NCI-H2107 treated with DMSO at 0.1 percent for 48 hours (cell line): ENCODE results near the gene SERPINA1.
"Not testable (repeated sequence)": the region's sequence is repeated elsewhere in the genome, so short reads cannot be mapped to it uniquely, and the experiment has no call there.

Experiments
- DNase-seq: peaks from one replicate; lab custom pipeline; 2025; ENCODE audit not compliant: unreplicated experiment; lab: John Stamatoyannopoulos, UW

Gene SERPINA1

DNA sequence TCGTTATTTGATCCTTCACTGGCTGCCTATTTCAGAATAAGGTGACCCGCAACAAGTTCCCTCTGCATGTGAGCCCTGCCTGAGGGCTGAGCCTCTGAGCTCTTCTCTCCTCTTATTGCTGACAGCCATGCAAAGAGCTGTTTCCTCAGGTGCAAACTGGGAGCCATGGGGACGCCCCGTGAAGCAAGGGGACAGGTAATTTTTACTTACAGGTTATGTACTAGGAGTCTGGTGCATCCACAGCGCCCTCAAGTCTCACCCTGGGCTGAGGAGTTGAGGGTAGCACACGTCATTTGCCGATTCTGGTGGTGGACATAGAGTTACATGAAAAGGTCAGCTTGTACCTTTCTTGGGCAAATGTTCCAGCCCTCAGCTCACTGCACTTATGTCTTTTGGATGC lies 39.1 kb downstream of the SERPINA1 start:
- DNase-seq = no peak

GRCh38 chr14:94348836-94349235 lies 39.6 kb downstream of the SERPINA1 start:
- DNase-seq = no peak

GRCh38 chr14:94346841-94347240 lies 41.6 kb downstream of the SERPINA1 start:
- DNase-seq = no peak

- DNase-seq = not testable (repeated sequence)
Measured at GRCh38 chr14:94346065-94346786, 42.2 kb downstream of the SERPINA1 start.

DNA sequence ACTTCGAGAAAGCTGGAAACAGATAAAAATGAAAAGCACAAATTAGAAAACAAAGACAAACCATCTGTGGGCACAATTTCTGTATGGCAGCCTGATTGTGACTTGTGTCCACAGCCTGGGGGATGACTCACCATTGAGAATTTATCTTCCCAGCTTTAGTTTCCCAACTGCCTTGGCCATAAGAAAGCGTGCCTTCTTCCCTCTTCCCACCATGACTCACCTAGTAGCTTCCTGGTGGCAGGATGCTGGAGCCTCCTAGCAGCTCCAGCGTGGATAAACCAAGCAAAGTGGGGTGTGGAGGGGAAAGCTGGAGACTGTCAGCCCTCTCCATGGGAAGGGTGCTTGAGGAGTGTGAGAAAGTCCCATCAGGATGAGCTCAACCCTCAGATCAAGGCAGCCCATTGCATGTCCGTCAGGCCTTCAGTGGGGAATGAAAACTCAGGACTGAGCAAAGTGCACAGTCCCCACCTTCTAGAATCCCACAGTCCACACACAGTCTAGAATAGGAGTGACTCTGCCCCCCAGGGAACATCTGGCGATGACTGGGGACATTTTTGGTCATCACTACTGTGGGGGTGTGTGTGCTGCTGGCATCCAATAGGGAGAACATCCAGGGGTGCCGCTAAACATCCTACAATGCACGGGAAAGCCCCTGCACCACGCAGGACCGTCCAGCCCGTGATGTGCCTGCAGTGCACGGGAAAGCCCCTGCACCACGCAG lies 42.9 kb downstream of the SERPINA1 start:
- DNase-seq = no peak

- no peak for DNase-seq
Measured at GRCh38 chr14:94344389-94344788, 44.0 kb downstream of the SERPINA1 start.

DNA sequence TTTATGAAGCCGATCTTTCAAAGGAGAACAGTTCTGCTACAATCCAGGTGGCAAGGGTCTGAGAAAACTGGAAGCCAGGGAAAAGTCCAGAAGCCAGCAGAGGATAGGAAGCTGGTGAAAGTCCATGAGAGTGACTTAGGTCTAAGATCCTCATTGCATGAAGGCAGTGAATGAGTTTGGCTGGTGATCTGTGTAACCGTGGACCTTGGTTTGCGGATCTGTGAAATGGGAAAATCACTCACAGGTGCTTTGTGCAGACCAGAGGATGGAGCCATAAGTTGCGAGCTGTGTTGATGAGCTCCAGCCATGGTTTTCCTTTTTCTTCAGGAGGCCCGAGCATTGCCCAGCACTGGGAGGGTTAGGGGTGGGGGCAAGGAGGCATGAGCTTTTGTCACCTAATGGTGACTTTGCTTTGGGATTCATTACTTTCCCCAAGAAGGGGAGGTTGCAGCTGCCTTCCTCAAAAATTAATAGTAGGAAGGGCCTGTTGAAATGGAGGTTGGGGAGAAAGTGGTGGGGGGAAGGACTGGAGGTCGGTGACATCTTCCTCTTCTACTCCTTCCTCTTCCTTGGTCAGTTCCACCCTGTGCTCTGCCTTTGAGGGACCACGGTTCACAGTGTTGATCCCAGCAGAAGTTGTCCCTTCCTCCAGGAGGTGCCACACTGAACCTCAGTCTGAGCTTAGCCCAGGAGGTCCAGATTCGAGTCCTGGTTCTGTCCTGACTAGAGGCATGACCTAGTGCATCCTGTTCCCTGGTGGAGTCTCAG lies 45.0 kb downstream of the SERPINA1 start:
- DNase-seq = no peak

GRCh38 chr14:94342334-94342934 lies 46.0 kb downstream of the SERPINA1 start:
- no peak for DNase-seq

DNA sequence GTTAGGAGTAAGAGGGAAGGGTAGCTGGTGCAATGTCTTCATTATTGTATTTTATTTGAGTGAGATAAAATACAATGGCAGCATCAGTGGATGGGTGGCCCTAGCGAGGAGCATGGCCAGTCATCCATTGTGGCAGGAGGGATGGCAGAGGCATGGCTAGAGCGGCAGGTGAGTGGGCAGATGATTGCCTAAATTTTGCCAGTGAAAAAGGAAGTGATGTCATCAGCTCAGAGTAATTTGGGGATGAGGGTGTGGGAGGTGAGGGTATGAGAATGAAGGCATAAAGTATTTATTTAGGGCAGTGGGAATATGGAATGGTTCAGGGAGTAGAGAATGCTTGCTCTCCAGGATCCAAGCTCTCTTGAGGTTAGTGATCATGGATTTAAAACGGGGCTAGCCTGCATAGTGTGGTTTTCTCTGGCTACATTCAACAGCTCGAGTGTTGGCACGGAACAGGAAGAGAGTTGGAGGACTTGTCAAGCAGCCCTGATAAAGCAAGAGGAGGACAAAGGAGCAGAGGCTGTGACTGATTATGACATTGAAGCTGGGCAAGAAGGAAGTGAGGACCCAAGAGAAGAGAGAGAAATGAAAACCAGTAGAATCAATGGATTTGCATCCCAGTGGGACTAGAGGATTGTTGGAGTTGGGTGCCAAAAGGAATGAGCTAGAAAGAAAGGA lies 46.6 kb downstream of the SERPINA1 start:
- DNase-seq = no peak

- no peak for DNase-seq
Measured at GRCh38 chr14:94340533-94340932, 47.9 kb downstream of the SERPINA1 start.

DNA sequence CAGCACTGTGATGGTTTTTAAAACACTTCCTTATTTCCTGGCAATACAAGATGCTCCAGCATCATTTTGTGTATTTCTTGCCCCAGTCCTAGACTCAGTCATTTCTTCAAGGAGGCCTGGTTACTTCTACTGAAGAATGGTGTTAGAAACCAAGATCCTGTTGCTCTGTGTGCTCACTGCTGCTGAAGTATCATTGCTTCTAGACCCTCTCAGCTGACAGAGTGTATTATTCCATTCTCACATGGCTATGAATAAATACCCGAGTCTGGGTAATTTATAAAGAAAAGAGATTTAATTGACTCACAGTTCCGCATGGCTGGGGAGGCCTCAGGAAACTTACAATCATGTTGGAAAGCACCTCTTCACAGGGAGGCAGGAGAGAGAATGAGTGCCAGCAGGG lies 50.4 kb downstream of the SERPINA1 start:
- no peak for DNase-seq

- DNase-seq = no peak
Measured at GRCh38 chr14:94337274-94337673, 51.1 kb downstream of the SERPINA1 start.

DNA sequence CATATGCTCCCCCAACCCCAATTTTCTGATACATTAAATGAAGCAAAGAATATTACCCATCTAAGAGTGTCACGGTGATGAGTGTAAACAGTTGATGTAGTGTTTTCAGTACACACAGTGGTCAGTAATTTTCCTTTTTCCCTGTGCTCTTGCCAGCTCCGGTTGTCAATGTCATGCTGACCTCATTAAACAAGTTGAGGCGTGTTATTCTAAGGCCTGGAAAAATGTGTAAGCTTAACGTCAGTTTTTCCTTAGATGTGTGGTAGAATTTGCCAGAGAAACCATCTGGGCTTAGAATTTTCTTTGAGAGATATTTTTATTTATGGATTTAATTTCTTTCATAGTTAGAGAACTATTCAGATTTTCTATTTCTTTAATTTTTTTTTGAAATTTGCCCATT lies 53.5 kb downstream of the SERPINA1 start:
- DNase-seq = no peak

GRCh38 chr14:94332587-94332986 lies 55.8 kb downstream of the SERPINA1 start:
- DNase-seq = no peak

GRCh38 chr14:94332063-94332583 lies 56.3 kb downstream of the SERPINA1 start:
- DNase-seq = no peak

DNA sequence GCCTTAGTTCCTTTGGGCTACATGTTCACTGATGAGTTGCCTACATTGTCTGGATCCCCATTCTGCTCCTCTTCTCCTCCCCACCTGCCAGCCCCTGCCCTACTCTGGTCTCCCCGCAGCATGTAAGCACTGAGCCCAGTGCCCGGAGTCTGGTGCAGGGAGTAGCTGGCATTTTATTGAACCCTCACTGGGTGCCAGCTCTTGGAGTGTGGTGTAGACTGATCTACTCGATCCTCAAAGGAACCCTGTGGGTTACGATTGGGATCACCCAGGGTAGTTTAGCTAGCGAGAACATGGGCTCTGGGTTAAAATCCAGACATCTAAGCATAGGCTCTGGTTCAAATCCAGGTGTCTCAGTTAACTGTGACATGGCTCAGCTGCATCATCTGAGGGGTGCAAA lies 56.9 kb downstream of the SERPINA1 start:
- no peak for DNase-seq

GRCh38 chr14:94330857-94331256 lies 57.5 kb downstream of the SERPINA1 start:
- no peak for DNase-seq

- DNase-seq = no peak
Measured at GRCh38 chr14:94330432-94330831, 58.0 kb downstream of the SERPINA1 start.

- no peak for DNase-seq
Measured at GRCh38 chr14:94329857-94330256, 58.5 kb downstream of the SERPINA1 start.

DNA sequence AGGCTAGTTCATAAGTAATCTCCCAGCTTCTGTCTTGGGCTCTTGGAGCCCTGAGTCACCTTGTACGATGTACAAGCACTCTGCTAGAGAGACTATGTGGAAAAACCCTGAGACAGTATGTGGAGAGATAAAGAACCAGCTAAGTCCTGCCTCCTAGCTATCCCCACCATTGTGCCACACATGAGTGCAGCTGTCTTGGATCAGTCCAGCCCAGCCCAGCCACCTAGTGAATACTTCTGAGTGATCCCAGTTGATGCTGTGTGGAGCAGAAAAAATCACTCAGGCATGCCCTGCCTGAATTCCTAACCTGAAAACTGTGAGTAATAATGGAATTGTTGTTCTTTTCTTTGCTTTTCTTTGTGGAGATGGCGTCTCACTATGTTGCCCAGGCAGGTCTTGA lies 60.2 kb downstream of the SERPINA1 start:
- DNase-seq = no peak
